Adrenal gland (tissue), 12 donors: ENCODE measurements around the gene SYNGAP1. TPM values are rescaled to one million over a fixed set of nuclear protein-coding genes. Genes with fewer than 3 reads are reported as not detected.
"Not testable (repeated sequence)": the region's sequence is repeated elsewhere in the genome, so short reads cannot be mapped to it uniquely, and the experiment has no call there.

Source experiments
- DNase-seq, 7 donors: peaks; one replicate each; pipeline ENCODE4 v3.0.0-alpha.2; 2019 to 2020
- H3K27ac ChIP-seq, 5 donors: fragments of 200-600 bp; sonication (generic) in 4 of 5; 1 replicate in 3 of 5; 2 replicates in 2 of 5; pipeline versions ENCODE4 v1.5.1 to v1.8.0; 2016 to 2020; ENCODE audit warnings: mild to moderate bottlenecking in 1 of 5
- H3K27me3 ChIP-seq: fragments of 200-600 bp; 2 replicates; pipeline ENCODE4 v1.8.0; 2021
- H3K36me3 ChIP-seq, 2 donors: fragments of 200-600 bp; replicated peaks in 1 of 2; 1 replicate in 1 of 2; 2 replicates in 1 of 2; pipeline versions ENCODE4 v1.5.1 to v1.8.0; 2018 to 2022
- H3K4me1 ChIP-seq, 2 donors: fragments of 200-600 bp; replicated peaks in 1 of 2; 1 replicate in 1 of 2; 2 replicates in 1 of 2; pipeline versions ENCODE4 v1.5.1 to v1.8.0; 2018 to 2021
- H3K4me3 ChIP-seq, 4 donors: fragments of 200-600 bp; sonication (generic) in 3 of 4; one replicate each; pipeline ENCODE4 v1.5.1; 2016 to 2018
- H3K9me3 ChIP-seq, 3 donors: fragments of 200-600 bp; sonication (generic) in 1 of 3; replicated peaks in 1 of 3; 1 replicate in 2 of 3; 2 replicates in 1 of 3; pipeline versions ENCODE4 v1.5.1 to v1.8.0; 2016 to 2021
- POLR2A ChIP-seq, 2 donors: fragments of 450-650 bp; IDR thresholded peaks; one replicate each; pipeline ENCODE4 v1.6.1; 2017; ENCODE audit warnings: antibody characterized with exemption in 2 of 2, mild to moderate bottlenecking in 2 of 2, moderate library complexity in 1 of 2
- WGBS, 4 donors: extraction: QIAGEN DNeasy Blood & Tissue Kit in 2 of 4; methylation state at CpG; one replicate each; pipeline versions ENCODE4 v1.1.5 to v1.1.7; 2013 to 2017; 5-methylcytosine and 5-hydroxymethylcytosine counted together
- intact Hi-C, 2 donors: fragments of 100-400 bp; cut with DNase I; formaldehyde crosslinking; loops; one replicate each; pipeline versions ENCODE4 v1.14.1 to v1.15.0; 2022 to 2023
- polyA plus RNA-seq, 3 donors: library from polyadenylated mRNA; stranded (reverse); fragments of 200-250 nt in 2 of 3; fragments of 350-450 nt in 1 of 3; fragmentation: Illumina TruSeq in 1 of 3; extraction: RNeasy Lipid Tissue Mini Kit (QIAGEN cat#74804) in 1 of 3; gene quantifications; one replicate each; pipeline ENCODE4 v1.2.3, GENCODE V29; 2013 to 2014
- total RNA-seq, 9 donors: library from RNA; depleted of rRNA in 4 of 9; stranded (reverse); fragments of >200 nt in 4 of 9; fragments of 120-200 nt in 1 of 9; fragmentation: NEBNext Ultra II Directional in 1 of 9; extraction: Animal tissue kit (Norgen Biotek cat#: 25700) in 1 of 9; gene quantifications; one replicate each; pipeline versions ENCODE4 v1.1.0 to v1.2.4, GENCODE V29; 2013 to 2023
- TF ChIP-seq, protein P1 (sequence below), 6 experiments: fragments of 450-650 bp in 4 of 6; fragments of 200-600 bp in 2 of 6; sonication (generic) in 1 of 6; IDR thresholded peaks; 1 replicate in 5 of 6; 2 replicates in 1 of 6; pipeline versions ENCODE4 v1.5.1 to v1.8.0; 2016 to 2021; ENCODE audit warnings: antibody characterized with exemption in 6 of 6, mild to moderate bottlenecking in 2 of 6, moderate library complexity in 1 of 6
- donor health status: healthy with polysubstance abuse.
- donor health status: Bipolar disorder and iron deficiency.
- donor health status: DM: yes; HTN: yes; CAD: no.
- donor health status: DM: no; HTN: no; CAD: no.
- donor health status: DM: no; HTN: no; CAD: no.
- donor health status: DM: yes; HTN: yes; CAD: no.

SYNGAP1 gene
- total and polyA plus RNA-seq, 12 donors, result 2.6 to 73.5 (median 8.7) TPM

DNA sequence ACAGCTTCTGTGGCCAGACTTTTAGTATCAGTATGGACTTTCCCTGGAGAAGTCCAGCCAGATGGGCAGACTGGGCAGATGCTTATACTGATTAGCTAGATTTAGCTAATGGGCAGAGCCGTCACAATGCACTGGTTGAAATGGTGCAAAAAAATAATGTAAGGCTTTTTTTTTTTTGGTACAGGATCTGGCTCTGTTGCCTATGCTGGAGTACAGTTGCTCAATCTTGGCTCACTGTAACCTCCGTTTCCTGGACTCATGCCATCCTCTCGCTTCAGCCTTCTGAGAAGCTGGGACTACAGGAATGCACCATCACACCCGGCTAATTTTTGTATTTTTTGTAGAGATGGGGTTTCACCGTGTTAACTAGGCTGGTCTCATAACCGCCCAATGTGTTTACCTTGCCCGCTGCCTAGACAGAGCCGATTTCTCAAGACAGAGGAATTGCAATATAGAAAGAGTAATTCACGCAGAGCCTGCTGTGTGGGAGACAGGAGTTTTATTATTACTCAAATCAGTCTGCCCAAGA is 44.7 kb upstream of the SYNGAP1 start:
- intact Hi-C loops, result no loop called here
- H3K4me1 ChIP-seq, result peaks cover 20 to 25% of the 10 kb centered on the region in 2 donors
- TF ChIP-seq, protein P1, sequence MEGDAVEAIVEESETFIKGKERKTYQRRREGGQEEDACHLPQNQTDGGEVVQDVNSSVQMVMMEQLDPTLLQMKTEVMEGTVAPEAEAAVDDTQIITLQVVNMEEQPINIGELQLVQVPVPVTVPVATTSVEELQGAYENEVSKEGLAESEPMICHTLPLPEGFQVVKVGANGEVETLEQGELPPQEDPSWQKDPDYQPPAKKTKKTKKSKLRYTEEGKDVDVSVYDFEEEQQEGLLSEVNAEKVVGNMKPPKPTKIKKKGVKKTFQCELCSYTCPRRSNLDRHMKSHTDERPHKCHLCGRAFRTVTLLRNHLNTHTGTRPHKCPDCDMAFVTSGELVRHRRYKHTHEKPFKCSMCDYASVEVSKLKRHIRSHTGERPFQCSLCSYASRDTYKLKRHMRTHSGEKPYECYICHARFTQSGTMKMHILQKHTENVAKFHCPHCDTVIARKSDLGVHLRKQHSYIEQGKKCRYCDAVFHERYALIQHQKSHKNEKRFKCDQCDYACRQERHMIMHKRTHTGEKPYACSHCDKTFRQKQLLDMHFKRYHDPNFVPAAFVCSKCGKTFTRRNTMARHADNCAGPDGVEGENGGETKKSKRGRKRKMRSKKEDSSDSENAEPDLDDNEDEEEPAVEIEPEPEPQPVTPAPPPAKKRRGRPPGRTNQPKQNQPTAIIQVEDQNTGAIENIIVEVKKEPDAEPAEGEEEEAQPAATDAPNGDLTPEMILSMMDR (IDR thresholded peaks at IDR 0.05), result no peak
- TF ChIP-seq POLR2A (IDR thresholded peaks at IDR 0.05), result no peak
- WGBS, 4 donors, result 16 to 20% (median 18%) methylated on average over 9 of the region's 9 CpGs
- peak overlapping the region in 4 of 5 donors; percentile 65 to 91 (median 75) for H3K27ac ChIP-seq
- DNase-seq, result peak; percentile 82 to 94 (median 89)
- H3K36me3 ChIP-seq, result no peaks in the 10 kb centered on the region
- peak overlapping the region in 1 of 4 donors; percentile 32 for H3K4me3 ChIP-seq
- H3K9me3 ChIP-seq, result no peaks in the 10 kb centered on the region
- H3K27me3 ChIP-seq, result no peaks in the 10 kb centered on the region

DNA sequence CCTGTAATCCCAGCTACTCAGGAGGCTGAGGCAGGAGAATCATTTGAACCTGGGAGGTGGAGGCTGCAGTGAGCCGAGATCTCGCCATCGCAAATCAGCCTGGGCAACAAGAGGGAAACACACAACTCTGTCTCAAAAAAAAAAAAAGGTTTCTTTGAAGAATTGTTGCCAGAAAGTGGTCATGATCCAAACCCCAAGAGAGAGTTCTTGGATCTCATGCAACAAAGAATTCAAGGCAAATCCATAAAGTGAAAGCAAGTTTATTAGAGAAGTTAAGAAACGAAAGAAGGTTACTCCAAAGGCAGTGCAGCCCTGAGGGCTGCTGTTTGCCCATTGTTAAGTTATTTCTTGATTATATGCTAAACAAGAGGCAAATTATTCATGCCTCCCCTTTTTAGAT is 42.7 kb upstream of the SYNGAP1 start:
- Histone ChIP-seq H3K36me3 (no peaks in the 10 kb centered on the region), H3K27ac (peak overlapping the region in 1 of 5 donors; percentile 47), H3K4me1 (peaks cover 20 to 25% of the 10 kb centered on the region in 2 donors), H3K4me3 (no peak overlapping the region), H3K9me3 (no peaks in the 10 kb centered on the region), H3K27me3 (no peaks in the 10 kb centered on the region)
- 63 to 84% (median 74%) methylated on average over 4 of the region's 4 CpGs for WGBS, 4 donors
- intact Hi-C loops, result no loop called here
- TF ChIP-seq, protein P1 (IDR thresholded peaks at IDR 0.05), result no peak
- no peak for TF ChIP-seq POLR2A (IDR thresholded peaks at IDR 0.05)
- no peak for DNase-seq

DNA sequence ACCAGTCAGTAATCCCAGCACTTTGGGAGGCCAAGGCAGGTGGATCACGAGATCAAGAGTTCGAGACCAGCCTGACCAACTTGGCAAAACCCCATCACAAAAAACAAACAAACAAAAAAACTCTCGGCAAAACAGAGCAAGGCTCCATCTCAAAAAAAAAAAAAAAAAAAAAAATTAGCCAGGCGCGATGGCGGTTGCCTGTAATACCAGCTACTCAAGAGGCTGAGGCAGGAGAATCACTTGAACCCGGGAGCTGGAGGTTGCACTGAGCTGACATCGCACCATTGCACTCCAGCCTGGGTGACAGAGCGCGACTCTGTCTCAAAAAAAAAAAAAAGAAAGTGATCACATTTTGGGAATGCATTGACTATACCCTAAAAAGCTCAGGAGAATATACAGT is 40.7 kb upstream of the SYNGAP1 start:
- H3K9me3 ChIP-seq, H3K4me3 ChIP-seq, H3K36me3 ChIP-seq, DNase-seq, H3K27me3 ChIP-seq, intact Hi-C loops, H3K27ac ChIP-seq: not testable (repeated sequence)
- whole genome bisulfite sequencing, 4 donors, result 90 to 97% (median 93%) methylated on average over 10 of the region's 10 CpGs
- peaks cover 18 to 22% of the 10 kb centered on the region in 2 donors for H3K4me1 ChIP-seq

DNA sequence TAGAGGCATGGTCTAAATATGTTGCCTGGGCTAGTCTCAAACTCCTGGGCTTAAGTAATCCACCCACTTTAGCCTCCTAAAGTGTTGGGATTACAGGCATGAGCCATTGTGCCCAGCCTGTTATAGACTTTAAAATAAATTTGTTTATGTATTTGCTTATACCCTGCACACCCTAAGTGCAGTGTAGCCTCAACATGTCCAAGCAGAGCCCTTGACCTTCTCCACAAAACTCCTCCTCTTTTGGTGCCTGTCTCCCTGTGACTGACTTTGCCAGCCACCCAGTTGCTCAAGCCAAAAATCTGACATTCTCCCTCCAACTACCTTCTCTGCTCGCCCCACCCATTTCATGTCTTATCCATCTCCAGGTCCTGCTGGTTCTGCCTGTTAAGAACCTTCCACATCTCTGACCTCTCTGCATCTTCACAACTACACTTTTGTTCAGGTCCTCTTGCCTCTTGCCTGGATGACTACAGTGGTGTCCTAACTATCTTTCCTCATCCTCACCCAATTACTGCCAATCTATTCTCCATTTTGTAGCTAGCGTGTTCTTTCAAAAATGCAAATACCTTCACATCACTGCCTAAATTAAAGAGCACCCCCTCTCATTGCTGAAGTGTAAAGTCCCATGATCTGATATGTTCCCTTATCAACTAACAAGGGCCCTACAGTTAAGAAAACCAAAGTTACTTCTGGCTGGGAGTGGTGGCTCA is 39.4 kb upstream of the SYNGAP1 start:
- Histone ChIP-seq H3K4me1 (peaks cover 6 to 10% of the 10 kb centered on the region in 2 donors), H3K36me3 (no peaks in the 10 kb centered on the region), H3K27ac (no peak overlapping the region), H3K9me3 (no peaks in the 10 kb centered on the region), H3K4me3 (no peak overlapping the region), H3K27me3 (no peaks in the 10 kb centered on the region)
- no peak for TF ChIP-seq POLR2A (IDR thresholded peaks at IDR 0.05)
- TF ChIP-seq, protein P1 (IDR thresholded peaks at IDR 0.05), result no peak
- whole genome bisulfite sequencing, 4 donors, result 68 to 85% (median 81%) methylated on average over 2 of the region's 2 CpGs
- intact Hi-C loops, result no loop called here
- no peak for DNase-seq
